H1 (cell line): ENCODE results near the gene PFDN6. TPM values are rescaled to one million over a fixed set of nuclear protein-coding genes. Genes with fewer than 3 reads are reported as not detected.

Source experiments
- CTCF ChIA-PET: fragments of 300-600 bp; sonication (Branson Sonifier 250); formaldehyde crosslinking; loops from one replicate; lab custom pipeline; 2021; ENCODE audit not compliant: partially characterized antibody; lab: Charles Lee
- POLR2A ChIA-PET: fragments of 300-600 bp; sonication (Branson Sonifier 250); formaldehyde crosslinking; loops from one replicate; lab custom pipeline; 2021; ENCODE audit warnings: inconsistent platforms; ENCODE audit not compliant: partially characterized antibody; lab: Charles Lee
- DNase-seq, 2 experiments: peaks; one replicate each; pipeline versions ENCODE4 v3.0.0 to v3.0.0-alpha.2; 2010 to 2022; ENCODE audit warnings: low spot score in 2 of 2, low read depth in 1 of 2, mixed read lengths in 1 of 2
- FAIRE-seq: peaks from 2 replicates; lab custom pipeline; 2011; peaks lifted over from hg19 to GRCh38; lab: Jason Lieb, UNC
- H2AFZ ChIP-seq: 2 replicates; pipeline ENCODE4 v1.8.1; 2012; ENCODE audit warnings: low read length, inconsistent platforms
- H2AK5ac ChIP-seq: 2 replicates; pipeline ENCODE4 v1.6.1; 2013; ENCODE audit warnings: low read depth, low read length
- H2BK120ac ChIP-seq: replicated peaks from 2 replicates; pipeline ENCODE3; 2013; ENCODE audit warnings: low read depth, low read length, inconsistent platforms
- H2BK12ac ChIP-seq: 2 replicates; pipeline ENCODE4 v1.6.1; 2013; ENCODE audit warnings: low read depth, low read length
- H2BK15ac ChIP-seq: 2 replicates; pipeline ENCODE4 v1.6.1; 2013; ENCODE audit warnings: low read length
- H2BK20ac ChIP-seq: 2 replicates; pipeline ENCODE4 v1.6.1; 2013; ENCODE audit warnings: low read length
- H2BK5ac ChIP-seq: 2 replicates; pipeline ENCODE4 v1.6.1; 2013; ENCODE audit warnings: low read depth, low read length
- H3K14ac ChIP-seq: 2 replicates; pipeline ENCODE4 v1.6.1; 2013; ENCODE audit warnings: inconsistent platforms; ENCODE audit not compliant: insufficient read length
- H3K18ac ChIP-seq: 2 replicates; pipeline ENCODE4 v1.6.1; 2013; ENCODE audit warnings: low read length; ENCODE audit errors: extremely low read depth
- H3K23ac ChIP-seq: 2 replicates; pipeline ENCODE4 v1.6.1; 2013; ENCODE audit warnings: inconsistent platforms; ENCODE audit not compliant: insufficient read length
- H3K23me2 ChIP-seq: 2 replicates; pipeline ENCODE4 v1.6.1; 2013; ENCODE audit warnings: low read depth, low read length
- H3K27ac ChIP-seq: 2 replicates; pipeline ENCODE4 v1.6.1; 2011; ENCODE audit warnings: low read depth, low read length, inconsistent platforms
- H3K27me3 ChIP-seq, 4 experiments: replicated peaks in 1 of 4; 1 replicate in 1 of 4; 2 replicates in 3 of 4; pipeline versions ENCODE4 v1.6.1 to v1.8.1; 2011 to 2013; ENCODE audit warnings: low read length in 3 of 4, mild to moderate bottlenecking in 3 of 4, inconsistent platforms in 2 of 4, mixed read lengths in 2 of 4, moderate library complexity in 1 of 4; ENCODE audit not compliant: control insufficient read depth in 3 of 4, insufficient read depth in 3 of 4; ENCODE audit errors: extremely low read depth in 1 of 4
- H3K36me3 ChIP-seq, 4 experiments: 2 replicates each; pipeline versions ENCODE4 v1.6.1 to v1.8.1; 2011 to 2013; ENCODE audit warnings: mild to moderate bottlenecking in 4 of 4, low read length in 3 of 4, moderate library complexity in 2 of 4, control low read depth in 1 of 4, inconsistent platforms in 1 of 4; ENCODE audit not compliant: insufficient read depth in 4 of 4, control insufficient read depth in 2 of 4
- H3K4ac ChIP-seq: replicated peaks from 2 replicates; pipeline ENCODE3; 2013; ENCODE audit warnings: low read length, low read depth, mixed read lengths, inconsistent platforms; ENCODE audit not compliant: insufficient read length
- H3K4me1 ChIP-seq, 4 experiments: replicated peaks in 1 of 4; 1 replicate in 1 of 4; 2 replicates in 3 of 4; pipeline versions ENCODE4 v1.6.1 to v1.8.1; 2011 to 2013; ENCODE audit warnings: low read length in 3 of 4, inconsistent platforms in 2 of 4, mixed read lengths in 1 of 4; ENCODE audit not compliant: insufficient read depth in 4 of 4, control insufficient read depth in 3 of 4
- H3K4me2 ChIP-seq, 2 experiments: 2 replicates each; pipeline versions ENCODE4 v1.6.1 to v1.8.1; 2011 to 2013; ENCODE audit warnings: low read depth in 2 of 2, low read length in 2 of 2, control low read depth in 1 of 2, inconsistent platforms in 1 of 2, mild to moderate bottlenecking in 1 of 2; ENCODE audit not compliant: insufficient read depth in 1 of 2
- H3K4me3 ChIP-seq, 4 experiments: fragments of 200-600, 300-600 bp in 1 of 4; sonication (generic), shearing (Covaris generic), sonication (Bioruptor Twin) in 1 of 4; 2 replicates each; pipeline versions ENCODE4 v1.5.1 to v1.8.1; 2011 to 2016; ENCODE audit warnings: low read length in 4 of 4, low read depth in 3 of 4, control low read depth in 2 of 4, inconsistent platforms in 2 of 4, mild to moderate bottlenecking in 2 of 4, mixed read lengths in 1 of 4, moderate library complexity in 1 of 4; ENCODE audit not compliant: insufficient read depth in 2 of 4; ENCODE audit errors: extremely low read depth in 1 of 4
- H3K56ac ChIP-seq: replicated peaks from 2 replicates; pipeline ENCODE3; 2013; ENCODE audit warnings: low read depth, mild to moderate bottlenecking, mixed read lengths, low read length, inconsistent platforms; ENCODE audit not compliant: insufficient read length
- H3K79me1 ChIP-seq: 2 replicates; pipeline ENCODE4 v1.6.1; 2013; ENCODE audit warnings: low read depth, low read length, control low read depth
- H3K79me2 ChIP-seq, 2 experiments: 2 replicates each; pipeline versions ENCODE4 v1.6.1 to v1.8.1; 2012 to 2013; ENCODE audit warnings: low read length in 2 of 2, mild to moderate bottlenecking in 2 of 2, inconsistent platforms in 1 of 2; ENCODE audit not compliant: insufficient read depth in 2 of 2, control insufficient read depth in 1 of 2
- H3K9ac ChIP-seq, 4 experiments: replicated peaks in 1 of 4; 1 replicate in 1 of 4; 2 replicates in 3 of 4; pipeline versions ENCODE4 v1.6.1 to v1.8.1; 2011 to 2013; ENCODE audit warnings: low read depth in 3 of 4, low read length in 3 of 4, control low read depth in 2 of 4, mild to moderate bottlenecking in 2 of 4, moderate library complexity in 2 of 4, inconsistent platforms in 1 of 4; ENCODE audit errors: extremely low read depth in 1 of 4
- H3K9me3 ChIP-seq, 2 experiments: 2 replicates each; pipeline versions ENCODE4 v1.6.1 to v1.8.1; 2012 to 2013; ENCODE audit warnings: mild to moderate bottlenecking in 2 of 2, moderate library complexity in 2 of 2, control low read depth in 1 of 2, inconsistent platforms in 1 of 2, low read depth in 1 of 2, low read length in 1 of 2, mixed read lengths in 1 of 2; ENCODE audit not compliant: insufficient read depth in 2 of 2
- H4K20me1 ChIP-seq, 2 experiments: replicated peaks in 1 of 2; 2 replicates each; pipeline versions ENCODE3 to v1.8.1; 2011 to 2013; ENCODE audit warnings: inconsistent platforms in 2 of 2, low read length in 2 of 2, mild to moderate bottlenecking in 1 of 2; ENCODE audit not compliant: insufficient read depth in 2 of 2, control insufficient read depth in 1 of 2
- H4K5ac ChIP-seq: 2 replicates; pipeline ENCODE4 v1.6.1; 2013; ENCODE audit warnings: low read length, low read depth, mixed read lengths, inconsistent platforms; ENCODE audit not compliant: insufficient read length
- H4K8ac ChIP-seq: 2 replicates; pipeline ENCODE4 v1.8.0; 2013; ENCODE audit warnings: mild to moderate bottlenecking, moderate library complexity, low read length, inconsistent platforms; ENCODE audit not compliant: insufficient read depth; ENCODE audit errors: extremely low read depth
- H4K91ac ChIP-seq: replicated peaks from 2 replicates; pipeline ENCODE3; 2013; ENCODE audit warnings: low read length, mixed read lengths, inconsistent platforms; ENCODE audit not compliant: insufficient read length
- CBX8 ChIP-seq: fragments of 300-800, 300-1000 bp; sonication (generic); IDR thresholded peaks from 2 replicates; pipeline ENCODE4 v1.7.1; 2016; ENCODE audit warnings: low read depth, low read length, borderline replicate concordance
- SIN3A ChIP-seq, 2 experiments: IDR thresholded peaks in 1 of 2; conservative IDR thresholded peaks in 1 of 2; 2 replicates each; pipeline ENCODE4 v1.6.1; 2011 to 2012; ENCODE audit warnings: low read length in 2 of 2, improper control_type of control experiment in 1 of 2, low read depth in 1 of 2, mild to moderate bottlenecking in 1 of 2
- WGBS, 2 experiments: shearing (Covaris generic) in 1 of 2; methylation state at CpG; one replicate each; pipeline versions ENCODE4 v1.1.6 to v1.1.7; 2013 to 2015; ENCODE audit warnings: low lambda C conversion rate in 2 of 2, mixed read lengths in 2 of 2, inconsistent platforms in 1 of 2, low coverage in 1 of 2, missing lambda C conversion rate in 1 of 2; ENCODE audit not compliant: insufficient replicate concordance in 2 of 2, insufficient coverage in 1 of 2, insufficient read length in 1 of 2; ENCODE audit errors: extremely low coverage in 1 of 2, missing lambda C conversion rate in 1 of 2; 5-methylcytosine and 5-hydroxymethylcytosine counted together
- polyA plus RNA-seq, 7 experiments: library from polyadenylated mRNA; depleted of rRNA in 3 of 7; stranded (reverse) in 5 of 7; unstranded in 2 of 7; fragments of >200 nt in 5 of 7; fragments of 200-250 nt in 2 of 7; gene quantifications; 1 replicate in 5 of 7; 2 replicates in 1 of 7; 4 replicates in 1 of 7; pipeline versions ENCODE4 v1.2.1 to v1.2.3, GENCODE V29; 2011 to 2013; ENCODE audit warnings: missing spikeins in 2 of 7, mixed read lengths in 2 of 7
- total RNA-seq: library from RNA; stranded (reverse); fragmentation: NEBNext Ultra II Directional; extraction: Animal tissue kit (Norgen Biotek cat#: 25700); gene quantifications from 2 replicates; pipeline ENCODE4 v1.2.1, GENCODE V29; 2021

PFDN6 gene
- total and polyA plus RNA-seq, 2 of the 8 experiments (the other 6 are each of a cell fraction or from before 2014, with no cell fraction given): 32.0 to 95.7 TPM

GRCh38 chr6:33316603-33317418 is 27.4 kb downstream of the PFDN6 start:
- Histone ChIP-seq H2BK12ac (no peak overlapping the region), H4K20me1 (peaks cover 2 to 5% of the 10 kb centered on the region in 2 experiments), H3K14ac (no peak overlapping the region), H3K56ac (no peak overlapping the region), H3K27ac (no peak overlapping the region), H4K5ac (no peak overlapping the region), H2AFZ (no peak overlapping the region), H2BK5ac (no peak overlapping the region), H3K27me3 (no peaks in the 10 kb centered on the region), H3K4me3 (peak overlapping the region; percentile 49 to 82 (median 64)), H3K79me1 (peaks cover 7% of the 10 kb centered on the region; the same call in 1 of the 2 replicates), H3K18ac (no peak overlapping the region), H4K91ac (no peak overlapping the region), H3K4me2 (peak overlapping the region; percentile 65 to 66), H3K23ac (no peak overlapping the region), H4K8ac (no peak overlapping the region), H2AK5ac (no peak overlapping the region), H2BK120ac (no peak overlapping the region), H3K4ac (no peak overlapping the region), H2BK20ac (no peak overlapping the region), H2BK15ac (no peak overlapping the region), H3K9ac (no peak overlapping the region), H3K79me2 (peaks cover 0 to 25% of the 10 kb centered on the region in 2 experiments; a peak in 2 of 4 replicates), H3K36me3 (peaks cover 10 to 31% (median 21%) of the 10 kb centered on the region in 4 experiments; a peak in 7 of 8 replicates), H3K23me2 (peaks cover 31% of the 10 kb centered on the region), H3K4me1 (peaks cover 0 to 35% (median 23%) of the 10 kb centered on the region in 4 experiments; a peak in 6 of 7 replicates), H3K9me3 (no peaks in the 10 kb centered on the region; a peak in 1 of 4 replicates)
- DNase-seq: peak in 1 of 2 experiments; percentile 56
- no peak for FAIRE-seq
- ChIA-PET POLR2A (interaction anchor here (0.6 to 3.5 kb wide), 10 partner anchors 19 to 425 kb away, joined by 3 to 25 read pairs (median 6); partner anchors contain the start of genes B3GALT4, RGL2, RPS18 and VPS52), CTCF (interaction anchor here (0.6 to 2.7 kb wide), 7 partner anchors 12 to 541 kb away, joined by 3 to 8 read pairs (median 3); partner anchors contain the start of gene RGL2)
- WGBS, 2 experiments: 66% methylated on average over 19 of the region's 19 CpGs; no CpG with 5 or more reads in 1 of the 2 experiments
- TF ChIP-seq CBX8: no peak
- 0 out of 4 replicates have a peak, but pooled peaks of 1 of the 2 experiments have one; percentile 5 for TF ChIP-seq SIN3A (conservative IDR thresholded peaks at IDR 0.05 in 1 of 2, IDR thresholded peaks at IDR 0.05 in 1 of 2; ENCODE audit: low read depth in 1 of 2, low read length in 2 of 2)
